Measurements from ENCODE around the gene TPM4.
A peak's percentile ranks its signal among the peaks of the same experiment; 100 is the strongest.
"Not testable (repeated sequence)": the region's sequence is repeated elsewhere in the genome, so short reads cannot be mapped to it uniquely, and the experiment has no call there.

The TPM4 gene

GRCh38 chr19:16076154-16076957 lies at the start of gene TPM4:
Gene TPM4, plus strand, starts transcription at chr19:16076495. Its CDS starts 71 bp downstream, at chr19:16076566.
- peak; percentile 94 for DNase-seq

GRCh38 chr19:16026756-16027155 lies 49.5 kb upstream of the TPM4 start:
- DNase-seq = no peak

GRCh38 chr19:16027528-16027927 lies 48.8 kb upstream of the TPM4 start:
- peak; percentile 24 for DNase-seq

GRCh38 chr19:16030155-16030554 lies 46.1 kb upstream of the TPM4 start:
- not testable (repeated sequence) for DNase-seq

- DNase-seq = no peak
These were observed 45.1 kb upstream of the TPM4 start for GRCh38 chr19:16030964-16031871.

- no peak for DNase-seq
These were observed 44.5 kb upstream of the TPM4 start for GRCh38 chr19:16031872-16032200.

- DNase-seq = no peak
These were observed 43.7 kb upstream of the TPM4 start for GRCh38 chr19:16032509-16033135.

- no peak for DNase-seq
These were observed 43.2 kb upstream of the TPM4 start for GRCh38 chr19:16033136-16033530.

- no peak for DNase-seq
These were observed 42.6 kb upstream of the TPM4 start for GRCh38 chr19:16033721-16034120.

- DNase-seq = no peak
These were observed 42.1 kb upstream of the TPM4 start for GRCh38 chr19:16034180-16034579.

- no peak for DNase-seq
These were observed 41.2 kb upstream of the TPM4 start for GRCh38 chr19:16034958-16035560.

GRCh38 chr19:16035601-16036297 lies 40.5 kb upstream of the TPM4 start:
- no peak for DNase-seq

GRCh38 chr19:16036397-16036925 lies 39.8 kb upstream of the TPM4 start:
- DNase-seq = no peak

- no peak for DNase-seq
These were observed 39.4 kb upstream of the TPM4 start for GRCh38 chr19:16036941-16037340.

GRCh38 chr19:16037424-16038195 lies 38.7 kb upstream of the TPM4 start:
- DNase-seq = no peak

GRCh38 chr19:16038196-16038695 lies 38.0 kb upstream of the TPM4 start:
- no peak for DNase-seq

- DNase-seq = no peak
These were observed 37.2 kb upstream of the TPM4 start for GRCh38 chr19:16039081-16039480.

- DNase-seq = no peak
These were observed 36.8 kb upstream of the TPM4 start for GRCh38 chr19:16039545-16039944.

- DNase-seq = no peak
These were observed 35.7 kb upstream of the TPM4 start for GRCh38 chr19:16040642-16041041.

GRCh38 chr19:16041299-16041990 lies 34.9 kb upstream of the TPM4 start:
- peak; percentile 85 for DNase-seq

GRCh38 chr19:16041991-16042386 lies 34.3 kb upstream of the TPM4 start:
- no peak for DNase-seq
